Measurements from ENCODE around the gene ESD. TPM values are rescaled to one million over a fixed set of nuclear protein-coding genes. Genes with fewer than 3 reads are reported as not detected.

The ESD gene
- total RNA-seq, 1 experiment from 2014 or later: 68.3 TPM

- in situ Hi-C loops (cut with HindIII; ENCODE audit: low pct_unique_long_range_greater_than_20kb, low sequenced_read_pairs): no loop called here
- H3K4me3 ChIP-seq (ENCODE audit: low read depth in 2 of 2, low read length in 2 of 2): no peak overlapping the region
- TF ChIP-seq SIN3A (IDR thresholded peaks at IDR 0.05; ENCODE audit: borderline replicate concordance, insufficient read depth, low read depth, low read length) (no peak), POLR2AphosphoS5 (IDR thresholded peaks at IDR 0.05; ENCODE audit: low read depth, low read length) (no peak), REST (IDR thresholded peaks at IDR 0.05; ENCODE audit: insufficient read depth in 1 of 2, low read depth in 2 of 2, low read length in 1 of 2) (no peak), TCF7L2 (IDR thresholded peaks at IDR 0.05; ENCODE audit: low read depth, low read length) (no peak)
- TF ChIP-seq, protein P1, sequence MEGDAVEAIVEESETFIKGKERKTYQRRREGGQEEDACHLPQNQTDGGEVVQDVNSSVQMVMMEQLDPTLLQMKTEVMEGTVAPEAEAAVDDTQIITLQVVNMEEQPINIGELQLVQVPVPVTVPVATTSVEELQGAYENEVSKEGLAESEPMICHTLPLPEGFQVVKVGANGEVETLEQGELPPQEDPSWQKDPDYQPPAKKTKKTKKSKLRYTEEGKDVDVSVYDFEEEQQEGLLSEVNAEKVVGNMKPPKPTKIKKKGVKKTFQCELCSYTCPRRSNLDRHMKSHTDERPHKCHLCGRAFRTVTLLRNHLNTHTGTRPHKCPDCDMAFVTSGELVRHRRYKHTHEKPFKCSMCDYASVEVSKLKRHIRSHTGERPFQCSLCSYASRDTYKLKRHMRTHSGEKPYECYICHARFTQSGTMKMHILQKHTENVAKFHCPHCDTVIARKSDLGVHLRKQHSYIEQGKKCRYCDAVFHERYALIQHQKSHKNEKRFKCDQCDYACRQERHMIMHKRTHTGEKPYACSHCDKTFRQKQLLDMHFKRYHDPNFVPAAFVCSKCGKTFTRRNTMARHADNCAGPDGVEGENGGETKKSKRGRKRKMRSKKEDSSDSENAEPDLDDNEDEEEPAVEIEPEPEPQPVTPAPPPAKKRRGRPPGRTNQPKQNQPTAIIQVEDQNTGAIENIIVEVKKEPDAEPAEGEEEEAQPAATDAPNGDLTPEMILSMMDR (IDR thresholded peaks at IDR 0.05): no peak
- peaks cover 7% of the 10 kb centered on the region for H3K4me1 ChIP-seq (ENCODE audit: control insufficient read depth, insufficient read depth, low read length)
- CTCF ChIA-PET: no interaction called here
- BruUV-seq (replicated peaks): no TSS peak
- ATAC-seq (no peak), DNase-seq (ENCODE audit: low read depth, low spot score) (no peak)
- intact Hi-C loops (cut with micrococcal nuclease; ENCODE audit: unreplicated experiment): no loop called here
- POLR2A ChIA-PET: no interaction called here
- H3K9me3 ChIP-seq (ENCODE audit: control insufficient read depth, insufficient read depth, low read depth, low read length): no peaks in the 10 kb centered on the region
- H3K27me3 ChIP-seq (ENCODE audit: control insufficient read depth, insufficient read depth, low read length): no peaks in the 10 kb centered on the region
- no peak overlapping the region for H3K27ac ChIP-seq (ENCODE audit: low read length)
- H3K36me3 ChIP-seq (ENCODE audit: control insufficient read depth, insufficient read depth, low read length): no peaks in the 10 kb centered on the region; the same call in 1 of the 2 replicates
Measured at GRCh38 chr13:46799139-46799538, 2.2 kb upstream of the ESD start.

DNA sequence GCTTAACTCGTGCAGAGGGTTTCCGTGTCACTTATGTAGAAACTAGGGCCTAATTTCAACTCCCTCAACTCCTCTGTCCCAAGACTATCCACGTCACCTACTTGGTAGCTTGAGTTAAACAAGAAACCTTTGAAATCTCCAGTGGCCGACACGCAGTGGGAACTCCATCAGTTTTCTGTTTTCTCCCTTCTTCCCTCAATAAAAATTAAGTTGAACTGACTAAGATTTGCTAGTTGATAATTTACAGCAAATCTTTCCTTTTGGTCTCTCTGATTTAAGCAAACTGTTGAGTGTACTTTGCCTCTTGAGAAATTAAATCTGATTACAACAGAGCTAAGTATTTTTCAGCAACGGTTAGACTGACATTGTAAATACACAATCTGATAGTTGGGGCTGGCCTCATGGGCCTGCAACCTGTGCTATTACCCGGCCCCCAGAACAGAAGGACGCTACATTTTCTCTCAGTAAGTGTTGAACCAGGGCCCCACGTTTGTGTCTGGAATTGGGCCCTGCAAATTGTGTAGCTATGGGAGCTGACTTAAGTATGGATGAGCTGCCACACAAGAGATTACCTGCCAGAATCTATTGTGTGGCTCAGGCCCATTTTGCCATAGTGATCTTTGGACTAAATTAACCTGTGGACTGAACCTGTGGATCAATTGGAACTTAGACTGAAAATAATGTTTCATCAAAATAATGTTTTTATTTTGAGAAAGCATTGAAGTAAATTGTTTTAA, 708 bp upstream of the ESD start:
- TF ChIP-seq, protein P1 (IDR thresholded peaks at IDR 0.05): no peak
- no peak for TF ChIP-seq TCF7L2 (IDR thresholded peaks at IDR 0.05; ENCODE audit: low read depth, low read length)
- TF ChIP-seq SIN3A (IDR thresholded peaks at IDR 0.05; ENCODE audit: borderline replicate concordance, insufficient read depth, low read depth, low read length): no peak
- TF ChIP-seq POLR2AphosphoS5 (IDR thresholded peaks at IDR 0.05; ENCODE audit: low read depth, low read length): no peak
- TF ChIP-seq REST (IDR thresholded peaks at IDR 0.05; ENCODE audit: insufficient read depth in 1 of 2, low read depth in 2 of 2, low read length in 1 of 2): no peak
- no peaks in the 10 kb centered on the region for H3K27me3 ChIP-seq (ENCODE audit: control insufficient read depth, insufficient read depth, low read length)
- peak overlapping the region; percentile 75 to 81 for H3K4me3 ChIP-seq (ENCODE audit: low read depth in 2 of 2, low read length in 2 of 2)
- in situ Hi-C loops (cut with HindIII; ENCODE audit: low pct_unique_long_range_greater_than_20kb, low sequenced_read_pairs) (no loop called here), intact Hi-C loops (cut with micrococcal nuclease; ENCODE audit: unreplicated experiment) (no loop called here)
- ATAC-seq (no peak; the same call in 1 of the 2 replicates), DNase-seq (ENCODE audit: low read depth, low spot score) (no peak)
- peaks cover 2% of the 10 kb centered on the region for H3K36me3 ChIP-seq (ENCODE audit: control insufficient read depth, insufficient read depth, low read length)
- H3K27ac ChIP-seq (ENCODE audit: low read length): peak overlapping the region; percentile 93
- BruUV-seq (replicated peaks): no TSS peak
- ChIA-PET CTCF (no interaction called here), POLR2A (interaction anchor here (0.7 kb wide), 1 partner anchor 962 kb away, joined by 4 read pairs; no protein-coding TSS in a partner anchor)
- no peaks in the 10 kb centered on the region for H3K9me3 ChIP-seq (ENCODE audit: control insufficient read depth, insufficient read depth, low read depth, low read length)
- H3K4me1 ChIP-seq (ENCODE audit: control insufficient read depth, insufficient read depth, low read length): peaks cover 7% of the 10 kb centered on the region
